AG20443 (cell line): ENCODE data around the gene PCSK5.
A peak's percentile ranks its signal among the peaks of the same experiment; 100 is the strongest.
"Not testable (repeated sequence)": the region's sequence is repeated elsewhere in the genome, so short reads cannot be mapped to it uniquely, and the experiment has no call there.

Source experiments
- DNase-seq: peaks from one replicate; pipeline ENCODE4 v3.0.0; 2012; ENCODE audit warnings: low spot score, mixed read lengths

Gene PCSK5

DNA sequence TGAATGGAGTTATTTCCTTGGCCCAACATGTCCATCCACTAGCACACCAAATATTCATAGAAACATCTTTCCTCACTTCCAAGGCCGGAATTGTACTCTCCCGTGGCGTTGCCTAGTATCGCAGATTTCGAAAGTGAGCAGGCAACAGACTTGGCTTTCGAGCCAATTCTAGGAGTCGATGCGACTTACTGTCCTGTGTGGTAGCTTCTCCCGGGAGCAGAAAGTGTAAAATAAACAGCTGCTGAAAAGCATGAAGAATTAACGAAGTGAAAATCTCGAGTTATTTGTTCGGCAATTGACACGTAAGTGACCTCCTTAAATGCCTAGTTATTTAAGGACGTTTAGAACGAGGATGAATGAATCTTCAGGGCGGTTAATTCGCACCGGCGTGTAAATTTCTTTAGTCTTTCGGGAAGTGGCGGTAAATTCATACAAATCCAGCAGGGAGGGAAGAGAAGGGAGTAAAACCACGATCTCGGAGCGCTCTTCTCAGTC, 449 bp upstream of the PCSK5 start:
- peak; percentile 67 for DNase-seq

DNA sequence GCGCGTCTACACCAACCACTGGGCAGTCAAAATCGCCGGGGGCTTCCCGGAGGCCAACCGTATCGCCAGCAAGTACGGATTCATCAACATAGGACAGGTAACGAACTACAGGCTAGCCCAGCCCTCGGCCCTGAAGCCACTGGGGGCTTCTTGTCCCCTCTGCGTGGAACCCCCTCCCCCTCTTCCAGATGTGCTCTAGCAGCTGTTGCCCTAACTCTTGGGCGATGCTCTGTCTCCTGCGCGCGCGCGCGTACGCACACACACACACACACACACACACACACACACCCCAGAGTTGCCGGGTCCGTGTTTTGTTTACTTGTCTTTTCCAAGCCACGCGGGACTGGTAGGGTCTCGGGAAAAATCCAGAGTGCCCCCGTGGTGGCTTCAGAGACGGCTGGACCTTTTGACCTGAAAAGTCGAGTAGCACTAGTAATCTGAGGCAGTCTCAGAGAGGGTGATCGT, 836 bp downstream of the PCSK5 start:
- DNase-seq, result peak; percentile 22

DNA sequence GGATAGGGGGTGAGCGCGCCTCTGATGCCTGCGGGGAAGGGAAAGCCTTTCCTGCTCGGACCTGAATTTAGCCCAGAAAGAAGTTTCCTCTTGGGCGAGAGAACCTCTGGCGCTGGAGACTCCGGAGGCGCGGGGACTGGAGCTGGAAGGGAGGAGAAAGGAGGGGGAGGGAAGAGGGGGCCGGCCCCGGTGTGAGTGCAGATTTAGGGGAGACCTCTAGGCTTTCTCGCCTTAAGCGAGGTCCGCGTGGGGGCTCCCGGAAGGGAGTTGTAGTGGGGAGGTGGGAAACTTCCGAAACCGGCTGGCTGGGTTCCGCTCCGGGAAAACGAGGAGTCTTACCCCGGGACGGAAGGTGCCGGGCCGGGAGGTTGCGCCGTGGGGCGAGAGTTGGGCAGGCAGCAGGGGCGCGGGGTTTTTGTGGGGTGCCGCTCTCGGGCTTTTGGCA, 1.3 kb downstream of the PCSK5 start:
- peak; percentile 23 for DNase-seq

DNA sequence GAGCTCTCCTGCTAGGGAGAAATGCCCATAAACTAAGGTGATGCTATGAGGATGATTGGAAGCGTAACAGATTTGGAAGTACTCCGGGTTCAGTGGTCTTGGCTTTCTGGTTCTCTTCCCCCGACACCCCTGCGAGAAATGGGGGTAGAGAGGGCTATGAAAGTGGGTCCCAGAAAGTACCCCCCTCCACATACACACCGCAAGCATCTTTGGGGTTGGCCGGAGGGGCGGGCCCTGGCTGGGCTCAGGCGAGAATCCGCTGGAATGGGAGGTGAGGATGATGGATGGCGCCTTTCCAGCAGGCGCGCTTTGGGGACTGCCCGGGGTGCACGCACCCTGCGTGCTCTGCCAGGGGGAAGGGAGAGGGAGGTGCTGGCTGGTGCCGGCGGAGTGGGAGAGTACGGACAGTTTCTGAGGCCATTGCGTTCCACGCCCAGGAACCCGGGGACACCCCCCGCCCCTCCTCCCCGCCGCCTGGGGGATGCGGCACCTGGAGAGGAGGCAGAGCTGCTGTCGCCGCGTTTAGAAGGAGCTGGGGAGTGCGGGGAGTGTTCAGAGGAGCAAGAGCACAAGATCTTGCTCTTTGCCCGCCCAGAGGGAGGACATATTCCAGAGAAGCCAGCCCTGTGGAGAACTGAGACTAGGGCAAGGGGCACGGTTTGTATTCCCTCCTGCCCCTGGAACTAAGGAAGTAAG, 1.9 kb downstream of the PCSK5 start:
- DNase-seq, result peak; percentile 19

DNA sequence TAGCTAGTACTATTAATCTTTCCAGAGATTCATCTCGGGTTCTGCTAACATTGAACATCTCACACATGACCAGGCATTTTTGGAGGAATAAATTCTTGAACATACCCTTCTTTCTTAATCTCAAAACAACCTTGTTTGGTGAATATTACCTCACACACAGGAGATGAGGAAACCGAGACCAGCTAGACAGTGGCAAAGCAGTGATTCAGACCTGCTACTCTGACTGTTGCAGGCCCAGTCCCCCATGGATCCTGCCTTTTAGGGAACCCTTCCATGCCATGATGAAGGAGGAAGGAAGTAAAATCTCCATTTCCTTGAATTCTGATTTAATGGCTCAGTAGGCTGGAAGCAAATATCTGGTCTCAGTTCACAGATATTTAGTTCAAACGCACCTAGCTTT, 2.6 kb downstream of the PCSK5 start:
- DNase-seq, result no peak

DNA sequence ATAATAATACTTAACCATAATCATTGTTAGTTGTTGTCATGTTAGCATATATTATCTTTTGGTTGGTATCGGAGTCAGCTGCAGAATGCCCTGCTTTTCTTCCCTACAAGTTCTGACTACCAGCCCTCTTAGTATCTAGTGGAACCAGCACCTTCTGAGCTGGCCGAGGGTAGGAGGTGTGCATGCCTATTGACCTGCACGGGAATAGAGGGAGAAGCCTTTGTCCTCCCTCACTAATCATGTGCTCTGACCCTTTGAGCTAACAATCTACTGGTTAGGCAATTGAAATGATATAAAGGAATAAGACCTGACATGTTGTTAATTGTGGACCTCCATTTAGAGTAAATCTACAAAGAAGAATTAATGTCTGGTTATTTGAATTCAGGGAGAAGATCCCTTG, 4.1 kb downstream of the PCSK5 start:
- no peak for DNase-seq

DNA sequence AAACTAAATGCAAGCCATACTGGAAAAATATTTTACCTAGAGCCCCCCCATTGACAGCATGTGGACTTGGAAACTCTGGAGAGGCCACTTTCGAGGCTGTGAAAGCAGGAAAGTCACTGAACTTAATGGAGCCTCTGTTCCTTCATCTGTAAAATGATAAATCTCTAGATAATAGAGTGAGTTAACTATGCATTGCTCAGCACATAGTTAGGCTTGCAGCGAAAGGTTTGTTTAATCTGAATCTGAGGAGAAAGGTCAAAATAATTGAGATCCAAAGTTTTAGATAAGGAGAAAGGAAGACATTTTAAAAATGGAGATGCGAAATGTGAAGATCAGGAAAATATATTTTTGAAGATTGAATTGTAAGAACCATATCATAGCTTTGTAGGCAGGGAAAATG, 4.6 kb downstream of the PCSK5 start:
- no peak for DNase-seq

DNA sequence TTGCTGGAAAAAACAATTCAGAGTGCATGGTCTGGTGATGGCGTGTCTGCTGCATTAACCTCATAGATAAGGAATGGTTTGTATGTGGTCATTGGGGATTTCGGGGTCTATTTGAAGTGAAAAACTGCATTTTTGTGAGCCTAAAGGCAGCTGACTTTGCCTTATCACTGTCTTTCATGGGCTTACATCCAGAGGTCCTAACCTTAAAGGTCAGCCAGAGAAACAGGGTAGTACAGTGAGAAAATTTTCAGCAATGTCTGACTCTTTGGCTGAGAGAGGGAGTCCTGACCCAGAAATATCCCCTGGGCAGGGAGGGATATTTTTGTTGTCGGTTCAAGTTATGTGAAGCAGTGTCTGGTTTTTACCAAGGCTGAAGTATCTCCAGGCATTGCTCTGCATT, 5.7 kb downstream of the PCSK5 start:
- DNase-seq, result no peak

DNA sequence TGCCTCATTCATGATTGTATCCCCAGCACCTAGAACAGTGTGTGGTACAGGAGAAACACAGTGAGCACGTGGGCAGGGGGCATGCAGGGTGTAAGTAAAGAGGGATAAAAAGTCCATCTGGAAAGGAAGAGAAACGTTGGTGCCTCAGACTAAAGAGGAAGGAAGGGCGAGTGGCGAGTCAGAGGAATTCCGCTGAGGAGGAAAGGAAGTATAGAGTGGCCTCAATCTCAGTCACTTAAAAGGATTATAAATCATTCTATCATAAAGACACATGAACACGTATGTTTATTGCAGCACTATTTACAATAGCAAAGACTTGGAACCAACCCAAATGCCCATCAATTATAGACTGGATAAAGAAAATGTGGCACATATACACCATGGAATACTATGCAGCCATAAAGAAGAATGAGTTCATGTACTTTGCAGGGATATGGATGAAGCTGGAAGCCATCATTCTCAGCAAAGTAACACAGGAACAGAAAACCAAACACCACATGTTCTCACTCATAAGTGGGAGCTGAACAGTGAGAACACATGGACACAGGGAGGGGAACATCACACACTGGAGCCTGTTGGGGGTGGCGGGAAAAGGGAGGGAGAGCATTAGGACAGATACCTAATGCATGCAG, 10.5 kb downstream of the PCSK5 start:
- not testable (repeated sequence) for DNase-seq

DNA sequence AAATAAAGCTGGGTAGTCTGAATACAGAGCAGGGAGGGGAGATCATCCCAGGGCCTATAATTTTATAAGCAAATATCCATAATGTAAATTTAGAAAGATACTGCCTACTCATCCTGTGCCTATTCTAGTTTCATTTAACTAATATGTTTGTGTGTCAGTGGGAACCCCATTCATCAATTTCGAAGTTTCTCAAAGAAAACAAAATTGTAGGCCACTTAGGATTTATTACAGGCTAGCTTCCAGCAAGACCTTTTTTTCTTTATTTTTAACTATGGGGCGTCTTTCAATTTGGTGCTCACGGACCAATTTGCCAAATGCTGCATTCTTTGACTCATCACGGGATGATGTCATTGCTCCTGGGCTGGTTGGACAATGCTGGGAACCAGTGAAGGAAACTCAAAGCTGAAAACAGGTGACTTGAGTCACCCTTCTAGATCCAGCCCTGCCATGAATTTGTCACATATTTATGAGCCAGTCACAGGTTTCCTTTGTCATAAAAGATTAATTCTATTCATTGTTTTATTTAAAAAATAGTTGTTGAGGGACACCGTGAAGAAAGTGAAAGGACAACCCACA, 13.4 kb downstream of the PCSK5 start:
- peak; percentile 70 for DNase-seq

DNA sequence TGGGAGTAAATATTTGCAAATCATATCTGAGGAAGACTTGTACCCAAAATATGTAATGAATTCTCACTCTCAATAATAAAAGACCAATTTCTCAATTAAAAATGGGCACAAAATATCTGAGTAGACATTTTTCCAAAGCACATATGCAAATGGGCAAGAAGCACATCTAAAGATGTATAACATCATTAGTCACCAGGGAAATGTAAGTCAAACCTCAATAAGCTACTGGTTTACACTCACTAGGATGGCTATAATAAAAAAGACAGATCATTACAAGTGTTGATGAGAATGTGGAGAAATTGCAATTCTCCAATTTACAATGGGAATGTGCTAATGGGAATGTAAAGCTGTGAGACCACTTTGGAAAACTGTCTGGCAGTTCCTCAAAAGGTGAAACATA, 13.9 kb downstream of the PCSK5 start:
- no peak for DNase-seq

DNA sequence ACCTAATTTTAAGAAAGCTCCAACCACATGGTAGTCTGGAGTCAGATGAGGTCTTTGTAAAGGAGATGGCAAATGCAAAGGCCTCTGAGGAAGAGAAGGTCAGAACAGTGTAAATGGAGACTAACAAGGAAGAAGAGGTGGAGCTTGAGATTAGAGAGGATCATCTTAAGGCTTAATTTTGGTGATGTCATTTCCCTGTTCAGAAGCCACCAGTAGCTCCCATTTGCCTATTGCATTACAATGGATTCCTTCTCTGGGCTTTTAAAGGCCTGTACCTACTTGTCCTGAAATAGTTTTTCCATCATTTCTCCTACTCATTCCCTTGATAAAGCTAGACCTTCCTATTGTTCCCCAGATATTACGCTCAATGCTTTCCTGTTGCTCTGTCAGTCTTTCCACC, 16.1 kb downstream of the PCSK5 start:
- no peak for DNase-seq

DNA sequence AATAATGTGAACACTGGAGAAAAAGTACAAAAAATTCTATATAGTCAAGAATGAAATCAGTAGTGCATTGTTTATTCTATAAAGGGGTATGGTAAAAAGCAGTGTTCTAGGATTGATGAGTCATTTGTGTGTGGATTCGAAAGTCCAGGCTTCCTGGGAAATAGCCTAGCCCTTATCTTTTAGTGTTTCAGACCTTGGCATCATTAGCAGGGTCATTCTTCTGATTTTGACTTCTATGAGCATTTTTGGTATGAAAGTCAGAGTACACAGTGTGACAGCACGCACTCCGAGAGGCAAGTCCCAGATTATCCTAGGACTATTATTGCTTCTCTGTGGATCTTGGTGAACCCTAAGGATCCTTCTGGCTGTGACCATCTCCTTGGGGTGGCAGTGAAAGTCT, 16.9 kb downstream of the PCSK5 start:
- no peak for DNase-seq

DNA sequence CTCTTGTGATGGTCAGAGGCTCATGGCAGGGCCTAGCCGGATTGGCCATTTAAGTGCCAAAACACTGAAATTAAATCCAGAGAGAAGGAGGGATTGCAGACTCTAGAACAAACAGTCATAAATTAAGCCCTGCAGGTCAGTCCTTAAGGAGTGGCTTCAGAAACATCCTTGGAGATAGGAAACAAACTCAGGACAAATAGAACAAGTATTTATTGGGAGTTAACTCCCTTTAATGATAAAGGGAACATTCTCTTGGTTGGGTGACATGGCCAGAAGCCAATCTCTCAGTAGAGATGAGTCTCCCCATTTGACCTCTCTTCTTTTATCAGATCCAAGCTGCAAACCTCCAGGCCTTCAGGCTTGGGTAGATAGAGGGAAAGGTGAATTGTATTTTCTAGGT, 17.4 kb downstream of the PCSK5 start:
- no peak for DNase-seq

DNA sequence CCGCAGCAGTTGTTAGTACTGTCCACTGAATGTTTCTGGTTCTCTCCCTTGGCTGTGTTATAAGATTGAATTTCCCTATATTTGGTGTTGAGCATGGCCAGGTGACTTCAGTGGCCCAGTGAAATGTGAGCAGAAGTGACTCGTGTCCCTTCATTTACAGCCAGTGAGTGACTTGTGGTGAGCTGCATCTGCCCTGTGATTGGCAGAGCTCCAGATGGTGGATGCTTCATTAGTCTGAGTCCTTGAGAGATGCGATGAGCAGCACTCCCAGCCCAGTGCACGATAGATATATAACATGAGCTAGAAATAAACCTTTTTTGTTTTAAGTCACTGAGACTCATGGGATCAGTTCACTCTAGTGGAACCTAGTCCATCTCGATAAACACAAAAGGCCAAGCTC, 19.3 kb downstream of the PCSK5 start:
- DNase-seq, result no peak

DNA sequence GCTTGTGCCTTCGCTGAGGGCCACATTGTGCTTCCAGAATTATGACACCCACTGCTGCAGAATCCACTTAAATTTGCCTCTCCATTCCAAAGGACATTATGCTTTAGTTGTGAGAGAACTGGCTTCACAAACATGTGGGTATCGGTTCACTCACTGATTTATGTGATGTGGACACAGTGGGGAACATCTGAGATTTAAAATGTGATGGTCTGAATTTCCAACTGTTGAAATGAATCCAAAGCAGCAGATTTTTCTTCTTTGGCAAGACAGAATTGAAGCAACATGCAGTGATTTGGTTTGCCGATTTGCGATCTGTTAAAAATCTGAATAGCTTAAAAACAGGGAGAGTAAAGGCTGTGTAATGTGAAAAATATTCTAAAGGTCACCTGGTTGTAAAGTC, 20.3 kb downstream of the PCSK5 start:
- no peak for DNase-seq

DNA sequence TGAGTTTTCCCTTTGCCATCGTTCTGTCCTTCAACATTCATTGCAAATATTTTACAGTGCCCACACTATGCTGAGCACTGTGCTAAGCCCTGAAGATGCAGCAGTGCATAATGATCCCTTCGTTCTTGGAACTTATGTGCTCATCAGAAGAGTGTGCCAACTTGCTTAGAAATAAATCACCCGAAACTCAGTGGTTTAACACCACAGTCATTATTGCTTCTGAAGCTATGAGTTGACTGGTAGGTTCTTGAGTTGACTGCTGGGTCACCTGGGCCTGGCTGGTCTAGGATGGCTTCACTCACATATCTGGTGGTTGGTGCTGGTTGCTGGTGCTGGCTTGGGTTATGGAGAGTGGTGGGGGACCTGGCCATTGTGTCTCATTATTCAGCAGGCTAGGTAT, 20.9 kb downstream of the PCSK5 start:
- DNase-seq, result no peak

DNA sequence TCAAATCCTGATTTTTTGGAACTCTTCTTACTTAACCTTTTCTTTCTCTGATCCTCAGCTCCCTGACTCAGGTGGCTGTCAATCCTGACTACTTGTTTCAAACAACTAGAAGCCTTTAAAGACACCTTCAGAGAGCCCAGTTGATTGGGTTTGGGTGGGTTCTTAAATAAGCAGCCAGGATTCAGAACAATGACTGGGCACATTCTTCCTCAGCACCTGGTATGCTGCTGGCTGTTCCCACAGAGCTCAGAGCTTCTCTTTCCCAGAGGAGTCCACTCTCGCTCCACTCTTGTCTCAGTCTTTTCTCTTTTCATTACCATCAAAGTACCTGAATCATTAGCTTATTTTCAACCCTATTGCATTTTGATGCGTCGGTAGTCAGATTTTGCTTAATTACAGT, 22.5 kb downstream of the PCSK5 start:
- no peak for DNase-seq

DNA sequence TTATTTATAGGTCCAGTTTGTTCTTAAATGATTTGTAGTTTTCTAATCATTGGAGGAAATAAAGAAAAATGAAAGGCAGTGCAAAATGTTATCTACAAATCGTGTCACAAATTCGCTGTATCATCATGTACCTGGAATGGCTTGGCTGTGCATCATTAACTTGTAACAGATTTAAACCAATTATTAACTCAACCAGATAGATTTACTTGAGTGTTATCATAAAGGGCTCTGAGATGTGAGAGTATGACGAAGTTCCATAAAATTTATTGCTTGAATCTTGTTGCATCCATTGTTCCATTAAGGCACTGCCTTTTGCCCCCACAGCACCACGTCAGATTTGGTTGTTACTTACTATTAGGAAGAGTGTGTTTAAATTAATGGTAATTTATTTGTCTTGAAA, 23.5 kb downstream of the PCSK5 start:
- DNase-seq, result no peak

DNA sequence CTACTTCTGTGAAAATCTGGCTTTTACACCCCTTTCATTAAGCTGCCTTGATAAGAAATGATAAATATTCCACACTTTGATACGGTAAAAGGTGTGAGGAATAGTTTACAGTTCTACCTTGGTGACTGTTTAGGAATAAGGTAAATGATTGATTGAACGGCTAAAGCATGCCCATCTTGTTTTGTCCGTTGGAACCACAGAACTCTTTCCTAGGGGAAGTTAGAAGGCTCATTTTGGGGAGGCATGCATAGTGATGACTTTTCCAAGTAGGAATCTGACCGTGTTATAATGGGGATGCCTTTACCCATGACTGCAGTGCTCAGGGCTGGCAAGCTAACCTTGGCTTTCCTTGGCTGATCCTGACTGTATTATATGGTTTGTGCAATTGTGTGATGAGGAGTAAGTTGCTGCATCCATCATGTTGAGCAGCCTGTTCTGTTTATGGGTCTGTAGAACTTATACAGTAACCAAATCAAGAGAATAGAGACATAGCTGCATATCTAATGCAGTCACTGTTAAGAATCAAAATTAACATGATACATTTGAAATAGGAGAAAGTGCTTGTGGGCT, 24.5 kb downstream of the PCSK5 start:
- DNase-seq, result no peak

DNA sequence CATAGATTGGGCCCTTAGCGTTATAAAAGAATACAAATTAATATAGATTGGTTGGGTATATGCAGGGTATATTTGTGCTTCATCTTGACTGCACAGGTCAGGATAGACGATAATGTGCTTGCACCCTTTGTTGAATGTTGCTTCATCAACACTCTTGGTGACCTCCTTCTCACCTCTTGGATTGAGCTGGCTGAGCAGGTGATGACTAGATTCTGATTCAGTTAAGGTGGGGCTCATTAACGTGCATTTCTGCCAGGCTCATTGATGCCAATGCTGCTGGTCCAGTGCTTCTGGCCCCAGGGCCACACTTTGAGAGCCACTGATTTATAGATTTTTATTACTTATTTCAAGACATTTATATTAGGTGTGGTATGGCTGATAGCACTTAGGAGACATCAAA, 27.7 kb downstream of the PCSK5 start:
- no peak for DNase-seq

DNA sequence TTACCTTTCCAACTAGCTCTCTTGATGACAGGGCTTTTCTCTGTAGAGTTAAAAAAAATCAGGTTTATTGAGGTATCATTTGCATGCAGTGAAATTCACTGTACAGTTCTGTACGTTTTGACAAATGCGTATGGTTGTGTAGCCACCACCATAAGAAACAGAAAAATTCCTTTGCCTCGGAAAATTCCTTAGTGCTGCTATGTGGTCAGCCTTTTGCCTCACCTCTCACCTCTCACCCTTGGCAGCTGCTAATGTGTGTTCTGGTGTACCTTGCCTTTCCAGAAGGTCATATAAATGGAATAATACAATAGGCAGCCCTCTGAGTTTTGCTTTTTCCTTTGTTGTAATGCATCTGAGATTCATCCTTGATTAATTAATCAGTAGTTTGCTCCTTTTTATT, 28.4 kb downstream of the PCSK5 start:
- DNase-seq, result no peak
